ENCODE measurements around the gene BATF2.

GRCh38 chr11:64963072-64963631 is 33.6 kb downstream of the BATF2 start:
- TF ChIP-seq EZH2phosphoT487 (IDR thresholded peaks at IDR 0.05; ENCODE audit: borderline replicate concordance, low read depth, low read length), result no peak
- no peak for TF ChIP-seq CTCF (conservative IDR thresholded peaks at IDR 0.05; ENCODE audit: low read length)

Measured in OCI-LY7 (cell line).